ENCODE data around the gene RAB39A.
"Not testable (repeated sequence)": the region's sequence is repeated elsewhere in the genome, so short reads cannot be mapped to it uniquely, and the experiment has no call there.

Gene RAB39A

DNA sequence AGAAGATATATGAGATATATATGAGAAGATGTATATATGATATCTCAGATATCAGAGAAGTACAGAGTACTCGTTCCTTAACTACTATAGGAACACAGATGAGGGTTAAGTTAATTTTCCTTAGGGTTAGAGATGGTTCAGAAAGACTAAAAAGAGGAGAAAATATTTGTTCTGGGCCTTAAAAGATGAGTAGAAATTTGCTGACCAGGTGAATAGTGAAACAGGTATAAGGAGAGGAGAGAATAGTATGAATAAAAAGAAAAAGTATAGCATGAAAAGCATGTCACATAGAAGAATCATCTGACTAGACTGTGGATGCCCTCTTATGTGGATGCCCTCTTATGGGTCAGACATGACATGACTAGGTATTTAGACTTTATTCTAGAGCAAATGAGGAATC is 6.3 kb upstream of the RAB39A start:
- Histone ChIP-seq H3K27ac (no peak overlapping the region), H3K4me3 (no peak overlapping the region)
- DNase-seq (ENCODE audit: low spot score): no peak
- TF ChIP-seq, protein P1, sequence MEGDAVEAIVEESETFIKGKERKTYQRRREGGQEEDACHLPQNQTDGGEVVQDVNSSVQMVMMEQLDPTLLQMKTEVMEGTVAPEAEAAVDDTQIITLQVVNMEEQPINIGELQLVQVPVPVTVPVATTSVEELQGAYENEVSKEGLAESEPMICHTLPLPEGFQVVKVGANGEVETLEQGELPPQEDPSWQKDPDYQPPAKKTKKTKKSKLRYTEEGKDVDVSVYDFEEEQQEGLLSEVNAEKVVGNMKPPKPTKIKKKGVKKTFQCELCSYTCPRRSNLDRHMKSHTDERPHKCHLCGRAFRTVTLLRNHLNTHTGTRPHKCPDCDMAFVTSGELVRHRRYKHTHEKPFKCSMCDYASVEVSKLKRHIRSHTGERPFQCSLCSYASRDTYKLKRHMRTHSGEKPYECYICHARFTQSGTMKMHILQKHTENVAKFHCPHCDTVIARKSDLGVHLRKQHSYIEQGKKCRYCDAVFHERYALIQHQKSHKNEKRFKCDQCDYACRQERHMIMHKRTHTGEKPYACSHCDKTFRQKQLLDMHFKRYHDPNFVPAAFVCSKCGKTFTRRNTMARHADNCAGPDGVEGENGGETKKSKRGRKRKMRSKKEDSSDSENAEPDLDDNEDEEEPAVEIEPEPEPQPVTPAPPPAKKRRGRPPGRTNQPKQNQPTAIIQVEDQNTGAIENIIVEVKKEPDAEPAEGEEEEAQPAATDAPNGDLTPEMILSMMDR (IDR thresholded peaks at IDR 0.05): no peak

DNA sequence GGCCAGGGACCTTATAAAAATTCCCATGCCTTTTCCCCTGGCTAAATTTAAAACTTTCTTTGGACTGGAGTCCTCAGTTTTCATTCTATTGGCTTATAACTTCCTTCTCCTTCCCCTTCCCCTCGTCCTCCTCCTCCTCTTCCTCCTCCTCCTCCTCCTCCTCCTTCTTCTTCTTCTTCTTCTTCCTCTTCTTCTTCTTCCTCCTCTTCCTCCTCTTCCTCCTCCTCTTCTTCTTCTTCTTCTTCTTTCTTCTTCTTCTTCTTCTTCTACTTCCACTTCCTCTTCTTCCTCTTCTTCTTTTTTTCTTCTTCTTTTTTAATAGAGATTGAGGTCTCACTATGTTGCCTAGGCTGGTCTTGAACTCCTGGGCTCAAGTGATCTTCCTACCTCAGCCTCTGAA is 4.7 kb upstream of the RAB39A start:
- DNase-seq (ENCODE audit: low spot score); H3K4me3 ChIP-seq; H3K27ac ChIP-seq: not testable (repeated sequence)

DNA sequence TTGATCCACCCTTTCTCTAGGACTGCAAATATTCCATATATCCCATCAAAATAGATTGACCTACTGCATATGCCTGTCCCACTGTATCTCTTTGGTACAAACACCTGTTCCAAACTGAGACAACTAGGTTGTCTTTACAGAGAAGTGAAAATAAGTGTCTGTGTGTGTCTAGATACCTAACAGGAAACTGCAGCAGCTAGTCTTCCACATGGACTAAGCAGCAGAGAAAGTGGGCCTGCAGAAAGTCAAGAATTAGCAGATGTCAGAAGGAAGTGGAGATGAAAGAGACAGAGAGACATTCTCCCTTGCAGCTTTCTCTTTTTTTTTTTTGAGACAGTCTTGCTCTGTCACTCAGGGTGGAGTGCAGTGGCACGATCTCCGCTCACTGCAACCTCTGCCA is 3.9 kb upstream of the RAB39A start:
- TF ChIP-seq, protein P1 (IDR thresholded peaks at IDR 0.05): no peak
- Histone ChIP-seq H3K4me3 (no peak overlapping the region), H3K27ac (no peak overlapping the region)
- no peak for DNase-seq (ENCODE audit: low spot score)

DNA sequence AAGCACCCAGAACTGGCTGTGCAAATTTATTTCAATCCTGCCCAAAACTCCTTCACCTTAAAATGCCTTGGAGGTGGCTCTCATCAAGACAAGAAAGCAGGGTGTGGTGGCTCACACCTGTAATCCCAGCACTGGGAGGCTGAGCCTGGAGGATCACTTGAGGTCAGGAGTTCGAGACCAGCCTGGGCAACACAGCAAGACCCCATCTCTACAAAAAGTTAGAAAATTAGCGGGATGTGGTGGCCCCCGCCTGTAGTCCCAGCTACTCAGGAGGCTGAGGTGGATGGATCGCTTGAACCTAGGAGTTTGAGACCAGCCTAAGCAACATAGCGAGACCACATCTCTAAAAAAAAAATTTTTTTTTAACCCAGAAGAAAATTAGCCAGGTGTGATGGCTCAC is 689 bp upstream of the RAB39A start:
- no peak overlapping the region for H3K4me3 ChIP-seq
- TF ChIP-seq, protein P1 (IDR thresholded peaks at IDR 0.05): no peak
- DNase-seq (ENCODE audit: low spot score): no peak
- no peak overlapping the region for H3K27ac ChIP-seq

DNA sequence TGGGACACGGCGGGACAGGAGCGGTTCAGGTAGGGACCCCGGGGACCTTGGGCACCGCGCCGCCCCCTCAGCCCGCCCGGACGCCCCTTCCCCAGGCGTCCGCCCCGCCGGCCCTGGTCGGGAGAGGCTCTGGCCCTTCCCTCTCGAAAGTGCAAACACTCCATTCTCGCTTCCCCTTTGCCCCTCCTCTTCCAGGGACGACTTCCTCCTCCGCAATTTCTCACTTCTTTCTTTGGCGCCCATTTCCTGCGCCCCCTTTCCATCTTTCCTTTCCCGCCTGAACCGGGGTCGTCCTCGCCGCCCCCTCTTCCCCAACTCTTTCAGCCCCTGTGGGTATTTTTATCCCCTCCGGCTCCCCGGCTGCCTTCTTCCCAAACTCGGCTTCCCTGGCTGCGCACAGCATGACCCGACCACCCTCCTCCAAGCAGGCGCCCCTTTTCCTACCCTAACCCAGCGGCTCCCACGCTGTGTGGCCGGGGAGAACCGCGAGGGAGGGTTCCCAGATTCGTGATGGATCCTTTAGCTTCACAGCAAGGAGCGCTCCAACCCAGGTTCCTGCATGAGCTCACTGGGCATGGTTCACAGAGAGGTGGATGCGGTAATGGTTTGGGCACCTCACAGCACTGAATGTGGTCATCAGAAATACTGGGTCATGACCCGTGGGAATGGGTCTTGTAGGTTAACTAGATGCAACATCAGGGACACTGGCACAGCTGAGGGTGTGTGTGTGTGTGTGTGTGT is 689 bp downstream of the RAB39A start:
- TF ChIP-seq, protein P1 (IDR thresholded peaks at IDR 0.05): no peak
- Histone ChIP-seq H3K4me3 (peak overlapping the region; percentile 69), H3K27ac (peak overlapping the region in 1 of 2 donors; percentile 73)
- no peak for DNase-seq (ENCODE audit: low spot score)

DNA sequence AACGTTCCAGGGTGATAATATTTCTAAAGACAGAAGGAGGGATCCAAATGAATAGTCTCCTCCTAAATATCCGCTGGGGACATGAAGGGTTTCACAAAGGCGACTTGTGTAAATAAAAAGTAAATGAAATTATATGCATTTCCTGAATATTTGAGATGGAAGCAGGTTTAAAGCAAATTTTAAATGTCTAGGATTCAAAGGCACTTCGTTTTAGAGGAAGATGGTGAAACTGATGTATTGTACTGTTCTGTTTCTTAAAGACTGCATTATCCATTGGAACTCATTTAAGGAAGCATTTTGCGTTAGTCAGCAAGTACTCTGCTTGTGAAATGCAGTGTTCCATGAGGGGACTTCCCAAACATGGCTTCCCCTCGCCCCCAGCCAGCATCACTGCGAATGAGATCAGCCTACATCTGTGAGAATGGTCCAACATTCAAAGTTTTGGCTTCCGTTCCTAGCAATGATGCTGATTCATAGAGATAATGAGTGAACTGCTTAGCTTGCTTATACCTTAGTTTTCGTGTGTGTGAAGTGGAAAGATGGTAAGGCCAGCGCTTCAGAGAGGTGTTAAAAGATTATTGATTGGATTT is 1.5 kb downstream of the RAB39A start:
- DNase-seq (ENCODE audit: low spot score): no peak
- peak overlapping the region in 1 of 2 donors; percentile 73 for H3K27ac ChIP-seq
- peak overlapping the region; percentile 32 for H3K4me3 ChIP-seq
- TF ChIP-seq, protein P1 (IDR thresholded peaks at IDR 0.05): no peak

DNA sequence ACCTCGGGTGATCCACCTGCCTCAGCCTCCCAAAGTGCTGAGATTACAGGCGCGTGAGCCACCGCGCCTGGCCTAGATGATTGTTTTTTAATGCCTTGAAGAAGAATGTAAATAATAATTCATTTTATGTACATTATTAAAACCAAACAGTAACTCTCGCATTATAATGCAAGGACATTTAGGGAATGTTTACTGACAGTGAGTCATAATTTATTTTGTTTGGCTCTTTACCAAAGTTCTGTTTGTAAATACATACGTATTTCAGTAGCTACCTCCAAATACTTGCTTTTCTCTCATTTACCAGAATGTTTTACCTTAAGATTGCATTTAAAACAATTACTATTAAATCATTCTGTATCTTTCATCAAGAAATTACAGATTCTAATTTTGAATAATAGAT is 3.0 kb downstream of the RAB39A start:
- DNase-seq (ENCODE audit: low spot score): no peak
- TF ChIP-seq, protein P1 (IDR thresholded peaks at IDR 0.05): no peak
- Histone ChIP-seq H3K4me3 (no peak overlapping the region), H3K27ac (no peak overlapping the region)
